HepG2 (cell line): Measurements from ENCODE around the gene SVOP. TPM values are rescaled to one million over a fixed set of nuclear protein-coding genes. Genes with fewer than 3 reads are reported as not detected.

Experiments
- ASH2L ChIP-seq: fragments of 300-600, 200-600 bp; sonication (generic); IDR thresholded peaks from 2 replicates; pipeline ENCODE4 v1.7.0; 2017; ENCODE audit warnings: low read depth, mild to moderate bottlenecking, moderate library complexity, mixed read lengths, low read length; ENCODE audit not compliant: insufficient read length
- ELF1 ChIP-seq: sonication (generic); formaldehyde crosslinking; IDR thresholded peaks from 2 replicates; pipeline ENCODE4 v1.4.0; 2020; ENCODE audit warnings: missing genetic modification reagents
- FOSL1 ChIP-seq: sonication (generic); formaldehyde crosslinking; IDR thresholded peaks from 2 replicates; pipeline ENCODE4 v1.9.0; 2021; ENCODE audit warnings: missing genetic modification reagents, borderline replicate concordance
- FOXO4 ChIP-seq: sonication (generic); formaldehyde crosslinking; conservative IDR thresholded peaks from 2 replicates; pipeline ENCODE4 v1.8.1; 2023; ENCODE audit warnings: missing genetic modification reagents
- IKZF4 ChIP-seq: sonication (generic); formaldehyde crosslinking; IDR thresholded peaks from 2 replicates; pipeline ENCODE4 v1.5.1; 2020; ENCODE audit warnings: borderline replicate concordance, mild to moderate bottlenecking, low read depth, missing genetic modification reagents; ENCODE audit errors: not compliant biosample characterization
- KDM4B ChIP-seq: sonication (generic); formaldehyde crosslinking; IDR thresholded peaks from 2 replicates; pipeline ENCODE4 v1.4.0; 2020; ENCODE audit warnings: missing genetic modification reagents
- KLF6 ChIP-seq: IDR thresholded peaks from 2 replicates; pipeline ENCODE4 v1.8.0; 2016; ENCODE audit warnings: missing biosample characterization, missing genetic modification reagents
- PAWR ChIP-seq: sonication (generic); formaldehyde crosslinking; IDR thresholded peaks from 2 replicates; pipeline ENCODE4 v1.4.0; 2020; ENCODE audit warnings: missing genetic modification reagents, mild to moderate bottlenecking, borderline replicate concordance
- SP4 ChIP-seq: sonication (generic); formaldehyde crosslinking; IDR thresholded peaks from 2 replicates; pipeline ENCODE4 v1.8.1; 2023; ENCODE audit warnings: mild to moderate bottlenecking, missing genetic modification reagents
- ZNF160 ChIP-seq: sonication (generic); formaldehyde crosslinking; IDR thresholded peaks from 2 replicates; pipeline ENCODE4 v1.8.0; 2022; ENCODE audit warnings: mild to moderate bottlenecking, inconsistent platforms, missing genetic modification reagents
- ZNF382 ChIP-seq: sonication (generic); formaldehyde crosslinking; IDR thresholded peaks from 2 replicates; pipeline ENCODE4 v1.5.0; 2020; ENCODE audit warnings: missing genetic modification reagents, mild to moderate bottlenecking, borderline replicate concordance
- ZNF761 ChIP-seq: sonication (generic); formaldehyde crosslinking; conservative IDR thresholded peaks from 2 replicates; pipeline ENCODE4 v1.4.0; 2020; ENCODE audit warnings: mild to moderate bottlenecking, missing genetic modification reagents
- polyA plus RNA-seq, 8 experiments: library from polyadenylated mRNA; depleted of rRNA in 3 of 8; stranded (reverse) in 7 of 8; unstranded in 1 of 8; fragments of >200 nt; fragmentation: Illumina TruSeq in 4 of 8; extraction: Trizol in 4 of 8; gene quantifications; 2 replicates each; pipeline versions ENCODE4 v1.2.1 to v1.2.3, GENCODE V29; 2011 to 2016; ENCODE audit warnings: low read depth in 4 of 8, missing spikeins in 1 of 8, mixed read lengths in 1 of 8; ENCODE audit not compliant: insufficient read depth in 1 of 8
- total RNA-seq, 5 experiments: library from RNA; depleted of rRNA; stranded (reverse); fragments of >200 nt; fragmentation: Illumina TruSeq; extraction: Trizol; gene quantifications; 2 replicates each; pipeline ENCODE4 v1.2.3, GENCODE V29; 2016; ENCODE audit warnings: low read depth in 1 of 5
- TF ChIP-seq, protein P1 (sequence below): sonication (generic); formaldehyde crosslinking; IDR thresholded peaks from 2 replicates; pipeline ENCODE4 v1.5.0; 2020; ENCODE audit warnings: mild to moderate bottlenecking, missing genetic modification reagents, borderline replicate concordance
- TF ChIP-seq, protein P2 (sequence below), 2 experiments: sonication (generic) in 1 of 2; formaldehyde crosslinking in 1 of 2; IDR thresholded peaks; 2 replicates each; pipeline versions ENCODE4 v1.6.1 to v1.9.0; 2014 to 2022; ENCODE audit warnings: antibody characterized with exemption in 1 of 2, borderline replicate concordance in 1 of 2, inconsistent platforms in 1 of 2, low read depth in 1 of 2, missing genetic modification reagents in 1 of 2

Gene SVOP
- total and polyA plus RNA-seq, 2 of the 13 experiments (the other 11 are each of a cell fraction or from before 2014, with no cell fraction given): not detected

DNA sequence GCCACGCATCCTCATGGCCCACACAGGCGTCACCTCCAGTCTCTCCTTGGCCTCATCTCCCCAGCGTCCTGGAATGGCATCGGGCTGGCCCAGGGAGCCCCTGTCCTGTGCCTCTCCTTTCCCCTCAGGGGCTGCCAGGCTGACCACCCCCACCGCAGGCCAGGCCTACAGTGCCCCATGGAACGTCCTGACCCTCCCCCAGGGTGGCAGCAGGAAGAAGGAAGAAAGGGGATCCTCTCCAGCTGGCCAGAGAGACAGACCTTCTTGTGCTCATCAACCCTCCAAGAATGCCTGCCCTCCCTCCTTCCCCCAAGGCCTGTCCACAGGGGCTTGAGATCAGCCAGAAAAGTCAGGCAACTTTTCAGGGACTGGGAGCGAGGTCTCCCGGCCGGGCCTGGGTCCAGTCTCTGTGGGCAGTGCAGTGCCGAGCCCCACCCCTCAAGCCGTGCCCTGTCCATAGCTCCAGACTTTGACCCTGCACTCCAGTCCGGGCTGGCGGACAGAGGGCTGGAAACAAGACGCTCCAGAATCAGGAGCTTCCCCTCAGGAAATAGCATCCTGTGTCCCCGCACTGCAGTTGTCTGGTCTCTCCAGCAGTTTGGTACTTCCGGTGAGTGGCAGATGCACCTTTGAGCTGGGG is 141.1 kb downstream of the SVOP start, which contains the start of gene DAO (continued):
- TF ChIP-seq ASH2L (no peak), ZNF160 (CRISPR knock-in tag) (no peak), KDM4B (CRISPR knock-in tag) (no peak), ZNF761 (0 out of 2 replicates have a peak, but pooled peaks have one; percentile 56), KLF6 (CRISPR knock-in tag) (no peak), FOXO4 (CRISPR knock-in tag) (0 out of 2 replicates have a peak, but pooled peaks have one; percentile 60), ELF1 (no peak), FOSL1 (no peak), SP4 (no peak), IKZF4 (CRISPR knock-in tag) (no peak), PAWR (no peak), ZNF382 (CRISPR knock-in tag) (no peak)
- TF ChIP-seq, protein P1, sequence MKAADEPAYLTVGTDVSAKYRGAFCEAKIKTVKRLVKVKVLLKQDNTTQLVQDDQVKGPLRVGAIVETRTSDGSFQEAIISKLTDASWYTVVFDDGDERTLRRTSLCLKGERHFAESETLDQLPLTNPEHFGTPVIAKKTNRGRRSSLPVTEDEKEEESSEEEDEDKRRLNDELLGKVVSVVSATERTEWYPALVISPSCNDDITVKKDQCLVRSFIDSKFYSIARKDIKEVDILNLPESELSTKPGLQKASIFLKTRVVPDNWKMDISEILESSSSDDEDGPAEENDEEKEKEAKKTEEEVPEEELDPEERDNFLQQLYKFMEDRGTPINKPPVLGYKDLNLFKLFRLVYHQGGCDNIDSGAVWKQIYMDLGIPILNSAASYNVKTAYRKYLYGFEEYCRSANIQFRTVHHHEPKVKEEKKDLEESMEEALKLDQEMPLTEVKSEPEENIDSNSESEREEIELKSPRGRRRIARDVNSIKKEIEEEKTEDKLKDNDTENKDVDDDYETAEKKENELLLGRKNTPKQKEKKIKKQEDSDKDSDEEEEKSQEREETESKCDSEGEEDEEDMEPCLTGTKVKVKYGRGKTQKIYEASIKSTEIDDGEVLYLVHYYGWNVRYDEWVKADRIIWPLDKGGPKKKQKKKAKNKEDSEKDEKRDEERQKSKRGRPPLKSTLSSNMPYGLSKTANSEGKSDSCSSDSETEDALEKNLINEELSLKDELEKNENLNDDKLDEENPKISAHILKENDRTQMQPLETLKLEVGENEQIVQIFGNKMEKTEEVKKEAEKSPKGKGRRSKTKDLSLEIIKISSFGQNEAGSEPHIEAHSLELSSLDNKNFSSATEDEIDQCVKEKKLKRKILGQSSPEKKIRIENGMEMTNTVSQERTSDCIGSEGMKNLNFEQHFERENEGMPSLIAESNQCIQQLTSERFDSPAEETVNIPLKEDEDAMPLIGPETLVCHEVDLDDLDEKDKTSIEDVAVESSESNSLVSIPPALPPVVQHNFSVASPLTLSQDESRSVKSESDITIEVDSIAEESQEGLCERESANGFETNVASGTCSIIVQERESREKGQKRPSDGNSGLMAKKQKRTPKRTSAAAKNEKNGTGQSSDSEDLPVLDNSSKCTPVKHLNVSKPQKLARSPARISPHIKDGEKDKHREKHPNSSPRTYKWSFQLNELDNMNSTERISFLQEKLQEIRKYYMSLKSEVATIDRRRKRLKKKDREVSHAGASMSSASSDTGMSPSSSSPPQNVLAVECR (CRISPR knock-in tag): peak; percentile 47; the same call in 1 of the 2 replicates
- TF ChIP-seq, protein P2, sequence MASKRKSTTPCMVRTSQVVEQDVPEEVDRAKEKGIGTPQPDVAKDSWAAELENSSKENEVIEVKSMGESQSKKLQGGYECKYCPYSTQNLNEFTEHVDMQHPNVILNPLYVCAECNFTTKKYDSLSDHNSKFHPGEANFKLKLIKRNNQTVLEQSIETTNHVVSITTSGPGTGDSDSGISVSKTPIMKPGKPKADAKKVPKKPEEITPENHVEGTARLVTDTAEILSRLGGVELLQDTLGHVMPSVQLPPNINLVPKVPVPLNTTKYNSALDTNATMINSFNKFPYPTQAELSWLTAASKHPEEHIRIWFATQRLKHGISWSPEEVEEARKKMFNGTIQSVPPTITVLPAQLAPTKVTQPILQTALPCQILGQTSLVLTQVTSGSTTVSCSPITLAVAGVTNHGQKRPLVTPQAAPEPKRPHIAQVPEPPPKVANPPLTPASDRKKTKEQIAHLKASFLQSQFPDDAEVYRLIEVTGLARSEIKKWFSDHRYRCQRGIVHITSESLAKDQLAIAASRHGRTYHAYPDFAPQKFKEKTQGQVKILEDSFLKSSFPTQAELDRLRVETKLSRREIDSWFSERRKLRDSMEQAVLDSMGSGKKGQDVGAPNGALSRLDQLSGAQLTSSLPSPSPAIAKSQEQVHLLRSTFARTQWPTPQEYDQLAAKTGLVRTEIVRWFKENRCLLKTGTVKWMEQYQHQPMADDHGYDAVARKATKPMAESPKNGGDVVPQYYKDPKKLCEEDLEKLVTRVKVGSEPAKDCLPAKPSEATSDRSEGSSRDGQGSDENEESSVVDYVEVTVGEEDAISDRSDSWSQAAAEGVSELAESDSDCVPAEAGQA (IDR thresholded peaks at IDR 0.05; ENCODE audit: low read depth): no peak
- TF ChIP-seq, protein P2 (CRISPR knock-in tag; IDR thresholded peaks at IDR 0.05; ENCODE audit: borderline replicate concordance): no peak
